ENCODE measurements around the gene NAALADL2.
"Not testable (repeated sequence)": the region's sequence is repeated elsewhere in the genome, so short reads cannot be mapped to it uniquely, and the experiment has no call there.

Gene NAALADL2

GRCh38 chr3:175070946-175071345 is 211.8 kb downstream of the NAALADL2 start:
- DNase-seq (ENCODE audit: low read depth in 2 of 2), result no peak

DNA sequence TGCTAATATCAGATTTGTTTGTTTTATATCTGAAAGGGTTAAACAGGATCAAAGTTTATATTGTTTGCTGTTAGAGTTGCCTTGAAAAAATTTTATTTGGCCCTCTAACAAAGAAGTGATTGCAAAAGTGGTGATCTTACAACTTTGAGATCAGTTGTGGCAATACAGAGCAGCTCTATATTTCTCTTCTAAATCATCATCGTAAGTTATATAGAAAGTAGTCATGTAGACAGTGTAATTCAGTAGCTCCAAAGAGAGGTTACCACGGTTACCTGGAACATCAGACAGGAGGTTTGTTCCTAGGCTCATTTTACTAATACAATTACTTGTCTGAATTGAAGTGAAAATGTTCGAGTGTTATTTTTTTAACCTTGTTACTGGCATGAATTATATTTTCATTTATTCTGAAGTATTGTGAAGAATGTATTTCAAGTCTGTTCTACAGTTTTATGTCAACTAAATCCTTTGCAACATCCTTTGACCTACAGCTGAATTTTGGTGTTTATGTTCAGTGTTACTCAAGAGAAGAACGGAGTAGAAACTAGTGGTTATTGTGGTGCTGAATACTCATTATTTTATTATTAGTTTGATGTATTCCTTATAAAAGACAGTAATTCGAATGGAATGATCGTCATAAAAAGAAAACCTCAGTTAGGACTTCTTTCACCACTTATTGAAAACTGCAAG is 214.2 kb downstream of the NAALADL2 start:
- no peak for DNase-seq (ENCODE audit: low read depth in 2 of 2)

DNA sequence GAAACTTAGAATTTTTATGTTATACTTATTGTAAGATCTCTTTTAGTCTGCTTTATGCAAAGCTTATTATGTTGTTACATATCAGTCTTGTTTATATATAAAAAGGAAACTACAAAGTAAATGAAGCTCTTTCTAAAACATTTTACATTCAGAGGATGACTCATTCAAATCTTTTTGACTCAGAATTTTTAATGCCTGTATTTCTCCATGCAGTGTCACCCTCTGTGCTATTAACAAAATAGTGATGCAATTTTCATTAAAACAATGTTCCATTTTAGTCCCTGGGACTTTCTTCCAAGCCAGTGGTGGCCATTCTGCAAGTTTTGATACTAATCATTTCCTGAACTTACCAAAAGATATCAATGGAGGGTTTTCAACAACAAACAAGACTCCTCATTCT is 216.1 kb downstream of the NAALADL2 start:
- no peak for DNase-seq (ENCODE audit: low read depth in 2 of 2)

GRCh38 chr3:175077216-175077615 is 218.1 kb downstream of the NAALADL2 start:
- no peak for DNase-seq (ENCODE audit: low read depth in 2 of 2)

GRCh38 chr3:175082631-175083030 is 223.5 kb downstream of the NAALADL2 start:
- no peak for DNase-seq (ENCODE audit: low read depth in 2 of 2)

DNA sequence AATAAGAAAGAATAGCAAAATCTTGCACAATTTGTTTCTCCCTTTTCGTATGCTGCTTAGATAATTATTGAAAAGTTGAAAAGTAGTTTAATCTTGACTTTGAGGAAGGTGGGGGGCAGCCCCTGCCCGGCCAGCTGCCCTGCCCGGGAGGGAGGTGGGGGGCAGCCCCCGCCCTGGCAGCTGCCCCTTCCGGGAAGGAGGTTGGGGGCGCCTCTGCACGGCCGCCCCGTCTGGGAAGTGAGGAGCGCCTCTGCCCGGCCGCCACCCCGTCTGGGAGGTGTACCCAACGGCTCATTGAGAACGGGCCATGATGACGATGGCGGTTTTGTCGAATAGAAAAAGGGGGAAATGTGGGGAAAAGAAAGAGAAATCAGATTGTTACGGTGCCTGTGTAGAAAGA is 228.0 kb downstream of the NAALADL2 start:
- DNase-seq (ENCODE audit: low read depth in 2 of 2), result not testable (repeated sequence)

DNA sequence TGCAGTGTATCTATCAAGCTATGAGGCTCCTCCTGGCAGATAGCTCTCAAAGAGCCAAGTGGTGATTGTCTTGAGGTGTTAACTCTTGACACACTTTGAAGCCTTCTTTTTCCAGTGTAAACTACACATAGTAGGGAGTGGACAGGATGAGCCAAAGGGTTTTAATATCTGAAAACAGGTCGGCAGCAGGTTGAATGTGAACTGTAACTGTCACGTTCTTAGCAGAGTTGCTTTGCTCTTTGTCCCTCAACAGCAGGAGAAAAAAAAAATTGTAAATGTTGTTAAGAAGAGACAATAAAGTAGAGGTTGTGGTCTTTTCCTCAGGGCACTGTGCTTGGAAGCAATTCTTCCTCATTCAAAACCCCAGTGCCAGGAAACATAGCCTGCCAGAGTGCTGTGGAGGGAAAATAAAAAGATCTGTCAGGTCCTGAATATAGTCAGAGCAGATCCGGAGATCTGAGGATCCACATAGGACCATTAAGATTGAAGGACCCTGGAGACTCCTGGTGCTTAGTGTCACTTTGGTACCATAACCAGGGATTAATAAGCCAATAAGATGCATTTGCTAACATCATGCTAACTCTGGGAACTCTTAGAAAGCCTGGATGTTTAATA is 229.7 kb downstream of the NAALADL2 start:
- DNase-seq (ENCODE audit: low read depth in 2 of 2), result no peak

GRCh38 chr3:175091426-175092114 is 232.4 kb downstream of the NAALADL2 start:
- DNase-seq (ENCODE audit: low read depth in 2 of 2), result no peak

- DNase-seq (ENCODE audit: low read depth in 2 of 2), result peak in 1 of 2 experiments; percentile 23
Observed at GRCh38 chr3:175093748-175094147, 234.6 kb downstream of the NAALADL2 start.

DNA sequence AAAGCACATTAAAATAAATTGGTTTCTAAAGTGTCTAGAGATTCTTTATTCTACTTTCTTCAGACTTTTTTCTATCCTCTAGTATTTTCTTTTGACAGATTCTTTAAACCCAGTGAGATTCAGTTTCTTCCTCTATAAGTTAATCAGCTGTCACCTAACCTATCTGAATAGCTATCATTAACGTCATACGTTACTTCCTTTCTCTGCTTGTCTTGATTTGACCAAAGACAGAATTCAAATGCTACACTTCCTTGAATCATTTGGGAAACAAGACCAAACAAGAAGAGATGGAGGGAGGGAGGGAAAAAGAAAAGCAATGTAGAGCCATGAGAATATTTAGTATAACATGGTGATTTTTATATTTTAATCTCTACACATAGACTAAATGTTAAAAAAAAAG is 235.2 kb downstream of the NAALADL2 start:
- DNase-seq (ENCODE audit: low read depth in 2 of 2), result no peak

DNA sequence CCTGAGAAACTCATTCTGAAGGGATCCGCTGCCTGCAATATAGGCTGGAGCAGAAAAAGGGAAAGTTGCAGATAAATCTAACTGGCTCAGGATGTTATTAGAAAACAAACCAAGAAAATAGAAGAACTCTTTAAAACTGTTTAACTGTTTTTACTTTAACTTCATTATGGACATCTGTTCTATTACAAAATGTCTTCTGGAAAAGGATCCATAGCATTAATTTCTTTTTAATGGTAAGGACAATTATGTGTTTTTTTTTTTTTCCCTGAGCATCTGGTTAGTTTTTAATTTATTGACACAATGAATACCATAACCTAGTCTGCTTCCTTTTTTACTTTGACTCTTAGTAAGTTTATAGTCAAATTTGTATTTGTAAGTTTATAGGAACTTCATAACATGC is 239.5 kb downstream of the NAALADL2 start:
- no peak for DNase-seq (ENCODE audit: low read depth in 2 of 2)

DNA sequence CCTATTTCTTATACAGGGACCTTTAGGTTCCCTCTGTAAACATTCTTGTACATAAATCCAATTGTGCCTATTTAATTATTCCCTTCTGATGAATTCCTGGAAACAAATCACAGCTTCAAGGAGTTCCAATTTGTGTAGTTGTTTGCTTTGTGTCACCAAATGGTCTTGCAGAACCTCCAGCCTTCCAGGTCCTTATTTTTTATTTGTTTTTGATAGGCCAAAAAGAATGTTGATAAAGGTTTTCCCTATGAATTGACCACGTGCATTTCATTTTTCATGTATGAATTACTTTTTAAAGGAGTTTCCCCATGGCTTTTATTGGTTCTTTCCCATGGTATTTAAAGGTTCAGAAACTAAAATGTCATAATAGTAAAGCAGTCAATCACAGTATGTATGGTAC is 243.0 kb downstream of the NAALADL2 start:
- no peak for DNase-seq (ENCODE audit: low read depth in 2 of 2)

GRCh38 chr3:175103298-175103697 is 244.2 kb downstream of the NAALADL2 start:
- no peak for DNase-seq (ENCODE audit: low read depth in 2 of 2)

GRCh38 chr3:175105066-175105465 is 245.9 kb downstream of the NAALADL2 start:
- no peak for DNase-seq (ENCODE audit: low read depth in 2 of 2)

GRCh38 chr3:175107231-175107630 is 248.1 kb downstream of the NAALADL2 start:
- no peak for DNase-seq (ENCODE audit: low read depth in 2 of 2)

DNA sequence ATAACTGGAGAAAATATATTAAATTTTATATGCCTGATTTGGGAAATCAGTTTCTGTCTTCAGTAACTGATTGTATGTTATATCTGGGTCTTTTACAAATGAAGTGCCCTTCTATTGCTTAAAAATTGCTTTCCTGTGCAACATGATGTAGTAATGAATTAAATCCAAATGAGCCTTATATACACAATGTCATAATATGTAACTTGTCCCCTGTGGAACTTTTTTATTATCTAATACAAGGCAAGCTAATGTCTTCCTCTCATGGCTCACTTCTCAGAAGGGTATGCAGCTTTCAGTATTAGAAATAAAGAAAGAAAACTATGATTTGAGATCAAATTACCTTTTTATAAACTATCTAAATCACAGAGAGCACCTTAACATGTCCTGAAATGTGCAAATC is 248.9 kb downstream of the NAALADL2 start:
- no peak for DNase-seq (ENCODE audit: low read depth in 2 of 2)

GRCh38 chr3:175108613-175109151 is 249.5 kb downstream of the NAALADL2 start:
- no peak for DNase-seq (ENCODE audit: low read depth in 2 of 2)

DNA sequence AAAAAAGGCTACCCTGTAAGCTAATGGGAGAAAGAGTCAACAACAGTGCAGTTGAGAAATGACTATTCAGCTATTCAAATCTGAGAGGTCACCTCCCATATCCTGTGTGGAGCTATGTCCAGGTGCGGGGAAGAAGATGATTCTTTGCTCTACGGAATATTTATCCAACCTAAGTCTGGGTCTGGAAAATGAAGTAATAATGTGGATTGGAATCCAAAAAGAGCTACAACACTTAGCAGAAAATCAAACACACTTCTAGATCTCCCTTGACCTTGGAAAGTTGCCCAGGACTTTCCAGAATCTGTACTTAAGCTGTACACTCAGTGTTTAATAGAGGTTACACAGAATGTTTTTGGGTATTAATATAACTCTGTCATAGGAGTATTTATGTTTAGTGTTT is 251.9 kb downstream of the NAALADL2 start:
- DNase-seq (ENCODE audit: low read depth in 2 of 2), result no peak

- no peak for DNase-seq (ENCODE audit: low read depth in 2 of 2)
Observed at GRCh38 chr3:175118382-175118941, 259.3 kb downstream of the NAALADL2 start.

- DNase-seq (ENCODE audit: low read depth in 2 of 2), result no peak
Observed at GRCh38 chr3:175121225-175121624, 262.1 kb downstream of the NAALADL2 start.

GRCh38 chr3:175127075-175127662 is 268.0 kb downstream of the NAALADL2 start:
- DNase-seq (ENCODE audit: low read depth in 2 of 2), result no peak

- no peak for DNase-seq (ENCODE audit: low read depth in 2 of 2)
Observed at GRCh38 chr3:175129126-175129525, 270.0 kb downstream of the NAALADL2 start.
